Measurements from ENCODE around the gene ISOC1.

ISOC1 gene

DNA sequence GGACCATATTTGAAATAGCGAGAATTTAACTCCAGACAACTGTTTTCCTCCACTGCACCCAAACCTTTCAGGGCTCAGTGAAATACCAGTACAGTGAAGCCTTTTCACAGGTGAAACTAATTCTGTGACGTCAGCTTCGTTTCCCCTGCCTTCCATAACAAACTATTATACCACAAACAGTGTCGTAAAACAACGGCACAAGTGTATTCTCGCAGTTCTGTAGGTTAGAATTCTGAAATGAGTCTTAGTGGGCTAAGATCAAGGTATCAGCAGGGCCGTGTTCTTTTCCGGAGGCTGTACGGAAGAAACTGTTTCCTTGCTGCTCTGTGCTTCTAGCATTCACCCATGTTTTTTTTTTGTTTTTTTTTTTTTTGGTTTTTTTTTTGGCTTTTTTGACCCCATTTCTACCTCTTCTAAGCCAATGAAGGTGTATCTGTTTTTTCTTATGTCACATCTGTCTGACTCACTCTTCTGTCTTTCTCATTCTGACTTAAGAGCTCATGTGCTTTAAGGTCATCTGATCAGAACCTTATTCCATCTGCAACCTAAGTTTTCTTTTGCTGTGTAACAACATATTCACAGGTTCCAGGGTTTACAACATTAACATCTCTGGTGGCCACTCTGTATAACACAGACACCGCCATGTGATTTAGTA is 20.1 kb downstream of the ISOC1 start:
- no peak for TF ChIP-seq CTCF (IDR thresholded peaks at IDR 0.05; ENCODE audit: low read depth, low read length)
- H3K4me3 ChIP-seq (ENCODE audit: low read depth, low read length): no peak overlapping the region

DNA sequence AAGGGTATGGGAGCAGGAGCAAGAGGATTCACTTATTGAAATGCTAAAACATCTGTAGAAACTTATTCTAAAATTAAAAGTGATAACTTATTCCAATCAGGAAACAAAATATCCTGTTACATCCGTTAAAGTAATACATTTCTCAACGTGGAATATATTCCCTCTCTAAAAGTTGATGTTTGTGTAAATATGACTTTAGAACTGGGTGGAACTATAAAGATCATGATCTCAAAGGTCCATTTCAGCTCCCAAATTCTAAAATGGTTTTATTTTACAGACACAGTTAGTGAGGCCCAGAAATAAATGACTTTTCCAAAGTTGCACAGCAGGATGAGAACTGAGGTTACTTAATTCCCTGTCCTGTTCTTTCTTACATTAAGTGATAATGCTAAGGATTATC is 21.1 kb downstream of the ISOC1 start:
- no peak overlapping the region for H3K4me3 ChIP-seq (ENCODE audit: low read depth, low read length)
- TF ChIP-seq CTCF (IDR thresholded peaks at IDR 0.05; ENCODE audit: low read depth, low read length): no peak

DNA sequence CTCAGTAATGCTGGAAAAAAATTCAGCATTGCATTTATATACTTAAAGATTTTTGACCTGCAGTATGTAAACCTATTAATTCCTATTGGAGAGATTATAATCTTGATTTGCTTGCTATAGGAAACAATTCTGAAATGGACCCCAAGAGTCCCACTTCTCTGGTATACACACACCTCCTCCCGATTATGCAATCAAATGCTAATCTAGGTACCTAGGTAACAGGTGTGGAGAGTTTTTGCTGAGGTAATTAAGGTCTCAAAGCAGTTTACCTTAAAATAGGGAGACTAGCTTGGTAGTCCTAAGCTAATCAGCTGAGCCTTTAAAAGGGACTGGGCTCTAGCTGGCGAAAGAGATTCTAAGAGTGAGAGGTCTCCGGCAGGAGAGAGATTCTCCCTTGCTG is 22.2 kb downstream of the ISOC1 start:
- no peak overlapping the region for H3K4me3 ChIP-seq (ENCODE audit: low read depth, low read length)
- TF ChIP-seq CTCF (IDR thresholded peaks at IDR 0.05; ENCODE audit: low read depth, low read length): no peak

DNA sequence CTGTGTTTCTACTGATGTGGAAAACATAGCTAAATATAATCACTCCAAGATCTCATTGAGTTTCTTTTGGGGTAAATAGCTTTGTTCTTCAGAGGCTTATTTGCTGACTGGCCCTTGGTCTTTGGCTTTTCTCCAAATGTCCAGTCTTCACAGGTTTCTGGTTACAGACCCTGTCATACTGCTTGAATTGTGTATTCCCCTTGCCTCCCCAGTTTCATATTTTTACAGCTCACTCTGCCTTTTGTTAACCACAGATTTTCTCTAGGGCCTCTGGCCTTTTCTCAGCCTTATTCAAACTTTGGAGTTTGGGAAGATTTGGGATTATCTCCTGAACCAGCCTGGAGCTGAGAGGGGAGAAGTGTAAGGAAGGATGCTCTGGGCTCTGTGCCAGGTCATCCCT is 23.9 kb downstream of the ISOC1 start:
- TF ChIP-seq CTCF (IDR thresholded peaks at IDR 0.05; ENCODE audit: low read depth, low read length): no peak

DNA sequence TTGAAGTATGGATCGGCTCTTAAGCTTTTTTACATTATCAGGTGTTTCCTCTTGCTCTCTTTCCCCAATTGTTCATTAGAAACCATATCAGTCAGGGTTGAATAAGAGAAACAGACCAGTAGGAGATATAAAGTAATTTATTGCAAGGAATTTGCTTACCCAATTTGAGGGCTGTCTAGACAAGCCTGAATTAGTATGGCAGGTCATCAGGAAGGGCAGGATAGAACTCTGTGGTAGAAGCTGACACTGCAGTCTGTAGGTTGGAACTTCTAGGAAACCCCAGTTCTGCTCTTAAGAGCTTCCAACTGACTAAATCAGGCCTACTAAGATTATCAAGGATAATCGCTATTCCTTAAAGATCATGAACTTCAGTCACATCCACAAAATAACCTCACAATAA is 24.3 kb downstream of the ISOC1 start:
- H3K4me3 ChIP-seq (ENCODE audit: low read depth, low read length): no peak overlapping the region
- TF ChIP-seq CTCF (IDR thresholded peaks at IDR 0.05; ENCODE audit: low read depth, low read length): no peak

More for the DNA sequence above, 23.9 kb downstream of the ISOC1 start:
- no peak overlapping the region for H3K4me3 ChIP-seq (ENCODE audit: low read depth, low read length)

DNA sequence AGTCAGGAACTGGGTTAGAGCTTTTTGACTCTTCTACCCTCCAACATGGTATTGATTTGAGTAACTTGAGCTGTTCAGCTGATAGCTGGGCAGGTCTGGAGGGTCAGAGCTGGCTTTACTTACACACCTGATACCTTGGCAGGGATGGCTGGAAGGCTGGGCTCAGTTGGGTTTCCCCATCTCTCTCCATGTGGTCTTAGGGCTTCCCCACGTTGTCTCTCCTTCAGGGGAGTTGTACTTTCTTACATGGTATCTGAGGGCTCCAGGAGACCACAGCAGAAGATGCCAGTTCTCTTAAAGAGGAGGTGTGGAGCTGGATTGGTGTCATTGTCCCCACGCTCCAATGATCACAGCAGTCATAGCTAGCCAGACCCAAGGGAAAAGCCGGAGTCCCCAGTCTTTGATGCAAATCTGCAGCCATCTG is 25.6 kb downstream of the ISOC1 start:
- no peak for TF ChIP-seq CTCF (IDR thresholded peaks at IDR 0.05; ENCODE audit: low read depth, low read length)
- H3K4me3 ChIP-seq (ENCODE audit: low read depth, low read length): no peak overlapping the region

GRCh38 chr5:129122560-129122959 is 28.0 kb downstream of the ISOC1 start:
- no peak for TF ChIP-seq CTCF (IDR thresholded peaks at IDR 0.05; ENCODE audit: low read depth, low read length)
- no peak overlapping the region for H3K4me3 ChIP-seq (ENCODE audit: low read depth, low read length)

Data from WI38 (cell line).